ENCODE measurements around the gene SIK3. TPM values are rescaled to one million over a fixed set of nuclear protein-coding genes. Genes with fewer than 3 reads are reported as not detected.

The SIK3 gene
- total and polyA plus RNA-seq, 12 donors: 11.7 to 176 (median 25.2) TPM

- Histone ChIP-seq H3K9me3 (replicated peaks in 1 of 3) (no peaks in the 10 kb centered on the region), H3K27me3 (no peaks in the 10 kb centered on the region), H3K4me1 (replicated peaks in 1 of 2) (no peaks in the 10 kb centered on the region), H3K4me3 (no peak overlapping the region), H3K27ac (no peak overlapping the region), H3K36me3 (replicated peaks in 1 of 2) (no peaks in the 10 kb centered on the region)
- no peak for DNase-seq
- intact Hi-C loops (cut with DNase I): no loop called here
- WGBS, 4 donors: 59 to 92% (median 67%) methylated on average over 3 of the region's 3 CpGs
- TF ChIP-seq, protein P1, sequence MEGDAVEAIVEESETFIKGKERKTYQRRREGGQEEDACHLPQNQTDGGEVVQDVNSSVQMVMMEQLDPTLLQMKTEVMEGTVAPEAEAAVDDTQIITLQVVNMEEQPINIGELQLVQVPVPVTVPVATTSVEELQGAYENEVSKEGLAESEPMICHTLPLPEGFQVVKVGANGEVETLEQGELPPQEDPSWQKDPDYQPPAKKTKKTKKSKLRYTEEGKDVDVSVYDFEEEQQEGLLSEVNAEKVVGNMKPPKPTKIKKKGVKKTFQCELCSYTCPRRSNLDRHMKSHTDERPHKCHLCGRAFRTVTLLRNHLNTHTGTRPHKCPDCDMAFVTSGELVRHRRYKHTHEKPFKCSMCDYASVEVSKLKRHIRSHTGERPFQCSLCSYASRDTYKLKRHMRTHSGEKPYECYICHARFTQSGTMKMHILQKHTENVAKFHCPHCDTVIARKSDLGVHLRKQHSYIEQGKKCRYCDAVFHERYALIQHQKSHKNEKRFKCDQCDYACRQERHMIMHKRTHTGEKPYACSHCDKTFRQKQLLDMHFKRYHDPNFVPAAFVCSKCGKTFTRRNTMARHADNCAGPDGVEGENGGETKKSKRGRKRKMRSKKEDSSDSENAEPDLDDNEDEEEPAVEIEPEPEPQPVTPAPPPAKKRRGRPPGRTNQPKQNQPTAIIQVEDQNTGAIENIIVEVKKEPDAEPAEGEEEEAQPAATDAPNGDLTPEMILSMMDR (IDR thresholded peaks at IDR 0.05): no peak
- no peak for TF ChIP-seq POLR2A (IDR thresholded peaks at IDR 0.05)
Observed at GRCh38 chr11:117009905-117010605, 88.2 kb downstream of the SIK3 start.

DNA sequence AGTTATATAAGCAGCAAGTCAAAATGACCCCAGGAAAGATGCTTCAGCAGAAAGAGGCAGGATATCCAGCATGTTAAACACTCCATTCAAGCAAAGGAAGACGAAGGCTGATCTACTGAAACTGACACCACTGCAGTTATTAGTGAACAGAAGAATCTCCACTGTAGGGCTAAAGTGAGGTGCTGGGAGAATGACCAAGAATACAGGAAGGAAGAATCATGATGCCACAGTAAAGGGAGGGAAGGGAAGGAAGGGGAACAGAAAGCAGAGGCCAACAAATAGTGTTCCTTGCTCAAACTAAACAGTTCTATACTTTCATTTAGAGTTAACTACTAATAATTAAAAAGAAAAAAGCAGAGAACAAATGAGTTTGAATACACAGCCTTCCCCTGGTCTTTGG lies 92.5 kb downstream of the SIK3 start:
- DNase-seq: no peak
- Histone ChIP-seq H3K9me3 (replicated peaks in 1 of 3) (no peaks in the 10 kb centered on the region), H3K4me1 (replicated peaks in 1 of 2) (peaks cover 0 to 1% of the 10 kb centered on the region in 2 donors), H3K27ac (no peak overlapping the region), H3K4me3 (no peak overlapping the region), H3K36me3 (replicated peaks in 1 of 2) (no peaks in the 10 kb centered on the region), H3K27me3 (no peaks in the 10 kb centered on the region)
- TF ChIP-seq, protein P1 (IDR thresholded peaks at IDR 0.05): no peak
- no peak for TF ChIP-seq POLR2A (IDR thresholded peaks at IDR 0.05)
- 68 to 79% (median 77%) methylated on average over 1 of the region's 1 CpG for WGBS, 4 donors
- intact Hi-C loops (cut with DNase I): no loop called here

DNA sequence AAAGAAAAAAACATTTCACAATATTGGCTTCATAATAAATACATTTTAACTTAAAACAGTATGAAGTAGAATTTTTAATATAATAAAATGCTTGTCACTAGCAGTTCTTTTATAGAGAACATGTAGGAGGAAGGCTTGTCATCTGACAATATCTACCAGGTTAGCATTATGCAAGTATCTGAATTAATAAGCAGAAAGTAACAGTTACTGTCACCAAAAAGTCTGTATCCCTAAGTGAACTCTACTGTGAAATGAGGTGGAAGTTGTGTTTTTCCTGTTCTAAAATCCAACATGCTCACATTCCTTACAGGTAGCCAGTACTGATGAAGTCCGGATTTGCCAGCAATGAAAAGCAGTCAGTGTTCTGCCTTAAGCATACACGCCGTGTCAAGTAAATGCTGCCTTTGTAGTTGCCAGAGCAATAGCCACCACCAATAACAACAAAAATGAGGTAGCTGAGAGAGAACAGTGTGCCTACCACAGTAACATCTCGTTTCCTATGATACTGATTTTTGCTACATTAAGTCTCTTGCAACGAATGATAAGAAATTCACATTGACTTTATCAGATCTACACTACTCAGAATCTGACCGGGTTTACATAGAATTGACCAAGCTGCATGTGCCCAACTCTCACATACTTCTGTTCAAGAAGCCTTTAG lies 95.5 kb downstream of the SIK3 start:
- H3K4me3 ChIP-seq: no peak overlapping the region
- DNase-seq: no peak
- H3K9me3 ChIP-seq (replicated peaks in 1 of 3): no peaks in the 10 kb centered on the region
- peaks cover 0 to 12% of the 10 kb centered on the region in 2 donors for H3K4me1 ChIP-seq (replicated peaks in 1 of 2)
- no peaks in the 10 kb centered on the region for H3K36me3 ChIP-seq (replicated peaks in 1 of 2)
- TF ChIP-seq, protein P1 (IDR thresholded peaks at IDR 0.05): no peak
- no peak for TF ChIP-seq POLR2A (IDR thresholded peaks at IDR 0.05)
- intact Hi-C loops (cut with DNase I): no loop called here
- H3K27me3 ChIP-seq: no peaks in the 10 kb centered on the region
- 74 to 82% (median 79%) methylated on average over 6 of the region's 6 CpGs for WGBS, 4 donors
- H3K27ac ChIP-seq: no peak overlapping the region

DNA sequence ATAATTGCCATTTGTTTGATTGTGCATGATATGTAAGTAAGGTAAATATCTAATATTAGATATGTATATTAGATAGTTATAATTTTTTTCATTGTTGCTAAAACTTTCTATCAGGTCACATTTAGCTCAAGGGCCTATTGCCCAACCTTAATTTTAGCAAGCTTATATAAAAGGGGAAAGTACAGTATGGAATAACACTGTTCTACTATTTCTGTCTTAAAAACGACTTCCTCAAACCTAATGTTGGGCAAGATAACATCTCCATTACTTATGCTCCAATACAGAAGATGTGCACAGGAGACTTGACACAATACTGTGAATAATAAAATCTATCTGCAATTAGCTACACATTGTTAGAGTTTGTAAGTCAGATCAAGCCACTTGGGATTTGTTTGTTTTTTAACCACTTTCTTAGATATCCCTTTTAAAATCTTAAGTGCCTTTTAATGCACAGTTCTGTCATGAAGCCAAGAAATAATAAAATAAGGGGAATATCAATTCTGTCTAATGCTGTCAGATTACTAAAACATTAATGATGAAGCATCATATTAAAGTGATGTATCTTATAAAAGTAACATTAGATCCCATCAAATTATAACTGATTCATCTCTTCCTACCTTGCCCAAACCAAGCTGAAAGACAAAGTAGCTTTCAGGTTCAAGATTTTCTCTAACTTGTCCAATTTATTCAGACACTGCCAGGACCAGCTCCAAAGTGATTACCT lies 98.1 kb downstream of the SIK3 start:
- H3K4me1 ChIP-seq (replicated peaks in 1 of 2): peaks cover 0 to 12% of the 10 kb centered on the region in 2 donors
- no peak overlapping the region for H3K4me3 ChIP-seq
- no peak for DNase-seq
- TF ChIP-seq, protein P1 (IDR thresholded peaks at IDR 0.05): no peak
- WGBS, 4 donors: 32 to 52% (median 45%) methylated on average over 1 of the region's 1 CpG
- intact Hi-C loops (cut with DNase I): no loop called here
- no peaks in the 10 kb centered on the region for H3K27me3 ChIP-seq
- H3K36me3 ChIP-seq (replicated peaks in 1 of 2): no peaks in the 10 kb centered on the region
- H3K27ac ChIP-seq: no peak overlapping the region
- no peaks in the 10 kb centered on the region for H3K9me3 ChIP-seq (replicated peaks in 1 of 3)

All from adrenal gland (tissue), 12 donors.